GM12878 (cell line): ENCODE measurements around the gene VTI1A.

Experiments
- CREM ChIP-seq: IDR thresholded peaks from 2 replicates; pipeline ENCODE4 v1.6.1; 2014; ENCODE audit warnings: antibody characterized with exemption, low read depth
- TAF1 ChIP-seq: IDR thresholded peaks from 2 replicates; pipeline ENCODE4 v1.6.1; 2011; ENCODE audit warnings: mild to moderate bottlenecking, low read depth, low read length, borderline replicate concordance

DNA sequence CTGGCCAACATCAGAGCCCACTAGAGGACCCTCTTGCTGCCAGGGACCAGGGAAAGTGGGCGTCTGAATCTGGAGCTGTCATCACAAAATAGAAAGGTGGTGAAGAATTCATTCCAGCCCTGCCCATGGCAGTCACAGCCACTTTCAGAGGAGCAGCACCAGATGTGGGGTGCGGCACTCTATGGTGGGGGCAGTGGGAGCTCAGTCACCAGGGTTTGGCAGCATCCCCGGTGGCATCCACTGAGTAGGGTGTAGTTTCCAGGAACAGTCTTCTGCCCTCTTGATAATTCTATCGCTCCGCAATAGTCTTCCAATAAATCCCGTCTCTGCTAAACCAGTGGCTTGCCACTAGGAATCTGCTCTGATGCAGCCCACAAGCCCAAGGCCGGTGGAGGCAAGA lies 394.5 kb downstream of the VTI1A start:
- TF ChIP-seq CREM (no peak), TAF1 (no peak)
